Measurements from ENCODE around the gene GALNT16.

DNA sequence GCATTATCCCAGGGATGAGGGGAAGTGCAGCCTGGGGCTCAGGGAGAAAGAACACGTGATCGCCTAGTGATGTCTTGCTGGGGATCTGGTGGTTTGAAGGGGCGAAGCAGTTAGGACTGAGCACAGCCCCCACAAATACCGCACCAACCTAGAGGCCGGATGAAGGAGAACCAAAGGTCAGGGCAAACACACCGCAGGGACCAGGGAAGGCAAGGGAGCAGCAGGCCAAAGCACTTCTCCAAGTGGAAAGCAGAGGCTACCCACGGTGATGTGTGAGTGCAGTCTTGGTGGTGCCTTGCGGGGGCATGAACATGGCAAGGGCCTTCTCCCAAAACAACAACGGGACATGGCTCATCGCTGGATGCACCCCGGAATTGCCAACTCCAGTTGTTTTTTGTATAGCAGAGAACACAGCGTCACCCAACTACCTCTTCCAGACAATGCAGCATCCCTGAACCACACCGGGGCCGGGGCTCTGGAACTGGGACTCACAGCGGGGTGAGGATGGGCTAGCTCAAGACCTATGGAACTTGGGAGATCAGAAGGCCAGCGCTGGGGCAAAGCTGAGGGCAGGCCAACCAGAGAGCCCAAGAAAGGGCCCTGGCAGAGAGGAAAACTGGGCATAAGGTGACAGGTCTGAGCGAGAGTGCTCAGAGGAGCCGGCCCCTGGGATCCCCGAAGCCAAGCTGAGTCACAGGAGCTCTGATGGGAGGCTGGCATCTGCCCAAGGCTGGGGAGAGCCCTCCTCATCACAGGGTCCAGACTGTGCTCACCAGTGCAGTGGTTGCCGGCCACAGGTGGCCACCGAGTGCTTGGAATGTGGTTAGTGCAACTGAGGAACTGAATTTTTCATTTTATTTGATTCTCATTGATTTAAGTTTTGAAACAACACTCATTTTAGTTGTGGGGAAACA is 11.1 kb downstream of the GALNT16 start:
- TF ChIP-seq RAD21 (IDR thresholded peaks at IDR 0.05; ENCODE audit: low read depth): no peak
- no peak for TF ChIP-seq CREB1 (IDR thresholded peaks at IDR 0.05; ENCODE audit: low read depth)
- no peak for TF ChIP-seq NFIC (IDR thresholded peaks at IDR 0.05)
- TF ChIP-seq CEBPB (IDR thresholded peaks at IDR 0.05): no peak
- no peak for TF ChIP-seq EP300 (IDR thresholded peaks at IDR 0.05; ENCODE audit: borderline replicate concordance)
- no peak for TF ChIP-seq YY1 (IDR thresholded peaks at IDR 0.05; ENCODE audit: low read depth)
- no peak for TF ChIP-seq EGR1 (IDR thresholded peaks at IDR 0.05)

All from Ishikawa (cell line).